ENCODE results near the gene TXNRD2. TPM values are rescaled to one million over a fixed set of nuclear protein-coding genes. Genes with fewer than 3 reads are reported as not detected.

TXNRD2 gene
- total and polyA plus RNA-seq, 10 of the 15 experiments (the other 5 are each of a cell fraction or from before 2014, with no cell fraction given) = 1.6 to 26.0 (median 13.9) TPM

DNA sequence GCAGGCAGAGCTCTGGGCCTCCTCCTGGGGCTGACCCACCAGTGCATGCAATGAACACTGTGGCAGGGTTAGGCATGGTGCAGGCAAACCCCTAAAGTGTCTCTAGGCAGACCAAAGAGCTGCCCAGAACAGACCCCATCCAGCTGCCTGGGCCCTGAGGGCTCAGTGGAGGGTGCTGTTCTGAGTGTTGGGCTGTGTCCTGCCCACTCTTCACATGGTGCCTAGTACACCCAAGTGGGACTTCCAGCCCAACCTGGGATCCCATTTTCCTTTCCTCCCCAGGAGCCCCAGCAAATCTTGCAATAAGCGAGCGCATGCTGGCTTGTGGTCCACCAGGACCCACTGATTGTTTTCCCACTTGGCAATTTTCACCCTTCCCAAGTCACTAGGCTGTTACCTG is 48.6 kb upstream of the TXNRD2 start:
- FAIRE-seq = no peak
- BruUV-seq (replicated peaks) = no TSS peak
- DNase-seq (ENCODE audit: low read depth, low spot score) = no peak
- Histone ChIP-seq H3K9ac (ENCODE audit: control insufficient read depth, insufficient read depth, low read length) (no peak overlapping the region), H2AFZ (ENCODE audit: control insufficient read depth, low read depth, low read length) (no peak overlapping the region), H3K9me3 (replicated peaks; ENCODE audit: control insufficient read depth, insufficient read depth, low read length) (no peaks in the 10 kb centered on the region), H3K27me3 (replicated peaks in 1 of 2; ENCODE audit: control insufficient read depth in 2 of 2, insufficient read depth in 2 of 2, low read length in 1 of 2) (peaks cover 0 to 2% of the 10 kb centered on the region in 2 experiments; a peak in 1 of 4 replicates), H3K4me3 (no peak overlapping the region), H3K27ac (ENCODE audit: control insufficient read depth, insufficient read depth) (no peak overlapping the region), H3K4me2 (ENCODE audit: control insufficient read depth, insufficient read depth) (no peak overlapping the region), H3K79me2 (ENCODE audit: control insufficient read depth, insufficient read depth, low read length) (no peaks in the 10 kb centered on the region), H3K36me3 (ENCODE audit: control insufficient read depth in 2 of 2, insufficient read depth in 2 of 2, low read length in 1 of 2) (no peaks in the 10 kb centered on the region), H4K20me1 (ENCODE audit: control insufficient read depth, insufficient read depth) (no peaks in the 10 kb centered on the region), H3K4me1 (ENCODE audit: control insufficient read depth, insufficient read depth, low read length) (no peaks in the 10 kb centered on the region)
- ChIA-PET SMC1A (ENCODE audit: uncharacterized antibody, unreplicated experiment) (no interaction called here), RAD21 (ENCODE audit: unreplicated experiment) (no interaction called here), POLR2A (no interaction called here), CTCF (no interaction called here)
- intact Hi-C loops (cut with micrococcal nuclease; ENCODE audit: unreplicated experiment) = no loop called here
- TF ChIP-seq ZNF207 (IDR thresholded peaks at IDR 0.05; ENCODE audit: borderline replicate concordance) = no peak
- no peak for TF ChIP-seq ZSCAN29 (IDR thresholded peaks at IDR 0.05)
- in situ Hi-C loops (cut with MboI) = no loop called here
- 75% methylated on average over 2 of the region's 2 CpGs for WGBS (ENCODE audit: insufficient coverage, insufficient replicate concordance, low lambda C conversion rate, missing lambda C conversion rate)
- no peak for ATAC-seq

DNA sequence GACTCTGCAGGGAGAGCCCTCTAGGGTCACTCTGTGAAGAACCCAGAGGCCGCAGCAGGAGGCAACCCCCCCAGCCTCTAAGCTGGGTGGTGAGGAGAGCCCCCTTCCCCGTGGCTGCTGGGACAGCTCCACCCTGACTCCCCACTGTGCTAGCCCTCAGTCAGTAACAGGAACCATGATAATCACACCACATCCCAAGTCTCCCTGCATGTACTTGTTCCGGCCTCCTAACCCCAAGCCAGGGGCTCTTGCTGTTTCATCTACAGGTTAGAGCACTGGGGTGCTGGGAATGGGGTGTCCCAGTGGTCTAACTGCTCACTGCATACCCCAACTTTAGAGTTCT is 48.1 kb upstream of the TXNRD2 start:
- WGBS (ENCODE audit: insufficient coverage, insufficient replicate concordance, low lambda C conversion rate, missing lambda C conversion rate) = 30% methylated on average over 3 of the region's 3 CpGs
- POLR2A ChIA-PET = no interaction called here
- H4K20me1 ChIP-seq (ENCODE audit: control insufficient read depth, insufficient read depth) = no peaks in the 10 kb centered on the region
- TF ChIP-seq NR2C1 (IDR thresholded peaks at IDR 0.05) (no peak), NBN (IDR thresholded peaks at IDR 0.05) (no peak), IKZF2 (IDR thresholded peaks at IDR 0.05) (no peak), HDGF (IDR thresholded peaks at IDR 0.05) (no peak), MEF2A (IDR thresholded peaks at IDR 0.05; ENCODE audit: insufficient read depth, low read depth, low read length) (no peak), MTA2 (IDR thresholded peaks at IDR 0.05; ENCODE audit: low read depth) (no peak), MEF2B (IDR thresholded peaks at IDR 0.05; ENCODE audit: partially characterized antibody, poor library complexity, severe bottlenecking) (no peak), NFYA (IDR thresholded peaks at IDR 0.05; ENCODE audit: borderline replicate concordance, low read depth, low read length) (no peak), RB1 (IDR thresholded peaks at IDR 0.05; ENCODE audit: borderline replicate concordance) (no peak), HCFC1 (IDR thresholded peaks at IDR 0.05; ENCODE audit: low read length) (no peak), SMAD1 (IDR thresholded peaks at IDR 0.05; ENCODE audit: low read depth, partially characterized antibody) (no peak)
- TF ChIP-seq, protein P1, sequence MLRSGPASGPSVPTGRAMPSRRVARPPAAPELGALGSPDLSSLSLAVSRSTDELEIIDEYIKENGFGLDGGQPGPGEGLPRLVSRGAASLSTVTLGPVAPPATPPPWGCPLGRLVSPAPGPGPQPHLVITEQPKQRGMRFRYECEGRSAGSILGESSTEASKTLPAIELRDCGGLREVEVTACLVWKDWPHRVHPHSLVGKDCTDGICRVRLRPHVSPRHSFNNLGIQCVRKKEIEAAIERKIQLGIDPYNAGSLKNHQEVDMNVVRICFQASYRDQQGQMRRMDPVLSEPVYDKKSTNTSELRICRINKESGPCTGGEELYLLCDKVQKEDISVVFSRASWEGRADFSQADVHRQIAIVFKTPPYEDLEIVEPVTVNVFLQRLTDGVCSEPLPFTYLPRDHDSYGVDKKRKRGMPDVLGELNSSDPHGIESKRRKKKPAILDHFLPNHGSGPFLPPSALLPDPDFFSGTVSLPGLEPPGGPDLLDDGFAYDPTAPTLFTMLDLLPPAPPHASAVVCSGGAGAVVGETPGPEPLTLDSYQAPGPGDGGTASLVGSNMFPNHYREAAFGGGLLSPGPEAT (IDR thresholded peaks at IDR 0.05; ENCODE audit: low read depth) = no peak
- TF ChIP-seq, protein P2, sequence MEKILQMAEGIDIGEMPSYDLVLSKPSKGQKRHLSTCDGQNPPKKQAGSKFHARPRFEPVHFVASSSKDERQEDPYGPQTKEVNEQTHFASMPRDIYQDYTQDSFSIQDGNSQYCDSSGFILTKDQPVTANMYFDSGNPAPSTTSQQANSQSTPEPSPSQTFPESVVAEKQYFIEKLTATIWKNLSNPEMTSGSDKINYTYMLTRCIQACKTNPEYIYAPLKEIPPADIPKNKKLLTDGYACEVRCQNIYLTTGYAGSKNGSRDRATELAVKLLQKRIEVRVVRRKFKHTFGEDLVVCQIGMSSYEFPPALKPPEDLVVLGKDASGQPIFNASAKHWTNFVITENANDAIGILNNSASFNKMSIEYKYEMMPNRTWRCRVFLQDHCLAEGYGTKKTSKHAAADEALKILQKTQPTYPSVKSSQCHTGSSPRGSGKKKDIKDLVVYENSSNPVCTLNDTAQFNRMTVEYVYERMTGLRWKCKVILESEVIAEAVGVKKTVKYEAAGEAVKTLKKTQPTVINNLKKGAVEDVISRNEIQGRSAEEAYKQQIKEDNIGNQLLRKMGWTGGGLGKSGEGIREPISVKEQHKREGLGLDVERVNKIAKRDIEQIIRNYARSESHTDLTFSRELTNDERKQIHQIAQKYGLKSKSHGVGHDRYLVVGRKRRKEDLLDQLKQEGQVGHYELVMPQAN (conservative IDR thresholded peaks at IDR 0.05) = no peak
- TF ChIP-seq, protein P3, sequence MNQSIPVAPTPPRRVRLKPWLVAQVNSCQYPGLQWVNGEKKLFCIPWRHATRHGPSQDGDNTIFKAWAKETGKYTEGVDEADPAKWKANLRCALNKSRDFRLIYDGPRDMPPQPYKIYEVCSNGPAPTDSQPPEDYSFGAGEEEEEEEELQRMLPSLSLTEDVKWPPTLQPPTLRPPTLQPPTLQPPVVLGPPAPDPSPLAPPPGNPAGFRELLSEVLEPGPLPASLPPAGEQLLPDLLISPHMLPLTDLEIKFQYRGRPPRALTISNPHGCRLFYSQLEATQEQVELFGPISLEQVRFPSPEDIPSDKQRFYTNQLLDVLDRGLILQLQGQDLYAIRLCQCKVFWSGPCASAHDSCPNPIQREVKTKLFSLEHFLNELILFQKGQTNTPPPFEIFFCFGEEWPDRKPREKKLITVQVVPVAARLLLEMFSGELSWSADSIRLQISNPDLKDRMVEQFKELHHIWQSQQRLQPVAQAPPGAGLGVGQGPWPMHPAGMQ (IDR thresholded peaks at IDR 0.05; ENCODE audit: borderline replicate concordance) = no peak

More for the DNA sequence above, 48.1 kb upstream of the TXNRD2 start:
- Histone ChIP-seq H3K36me3 (ENCODE audit: control insufficient read depth in 2 of 2, insufficient read depth in 2 of 2, low read length in 1 of 2) (no peaks in the 10 kb centered on the region), H3K4me2 (ENCODE audit: control insufficient read depth, insufficient read depth) (no peak overlapping the region), H3K9me3 (replicated peaks; ENCODE audit: control insufficient read depth, insufficient read depth, low read length) (no peaks in the 10 kb centered on the region), H3K4me3 (no peak overlapping the region), H3K27me3 (replicated peaks in 1 of 2; ENCODE audit: control insufficient read depth in 2 of 2, insufficient read depth in 2 of 2, low read length in 1 of 2) (peaks cover 0 to 2% of the 10 kb centered on the region in 2 experiments; a peak in 1 of 4 replicates), H3K79me2 (ENCODE audit: control insufficient read depth, insufficient read depth, low read length) (no peaks in the 10 kb centered on the region), H2AFZ (ENCODE audit: control insufficient read depth, low read depth, low read length) (no peak overlapping the region), H3K27ac (ENCODE audit: control insufficient read depth, insufficient read depth) (no peak overlapping the region), H3K4me1 (ENCODE audit: control insufficient read depth, insufficient read depth, low read length) (no peaks in the 10 kb centered on the region), H3K9ac (ENCODE audit: control insufficient read depth, insufficient read depth, low read length) (no peak overlapping the region)
- FAIRE-seq (no peak), DNase-seq (ENCODE audit: low read depth, low spot score) (no peak), ATAC-seq (no peak)
- no TSS peak for BruUV-seq (replicated peaks)
- ChIA-PET SMC1A (ENCODE audit: uncharacterized antibody, unreplicated experiment) (no interaction called here), RAD21 (ENCODE audit: unreplicated experiment) (no interaction called here), CTCF (no interaction called here)
- intact Hi-C loops (cut with micrococcal nuclease; ENCODE audit: unreplicated experiment) = no loop called here
- in situ Hi-C loops (cut with MboI) = no loop called here
